Large intestine (tissue), 3 donors: ENCODE measurements around the gene ZNF616. TPM values are rescaled to one million over a fixed set of nuclear protein-coding genes. Genes with fewer than 3 reads are reported as not detected.
A peak's percentile ranks its signal among the peaks of the same experiment; 100 is the strongest.

Source experiments
- DNase-seq, 2 donors: peaks; one replicate each; pipeline versions ENCODE4 v3.0.0 to v3.0.0-alpha.2; 2013
- H3K27ac ChIP-seq: one replicate; pipeline ENCODE4 v1.5.1; 2013; ENCODE audit warnings: low read length
- H3K27me3 ChIP-seq: 2 replicates; pipeline ENCODE4 v1.6.1; 2013; ENCODE audit warnings: low read length; ENCODE audit not compliant: control insufficient read depth, insufficient read depth
- H3K36me3 ChIP-seq: 2 replicates; pipeline ENCODE4 v1.6.1; 2013; ENCODE audit warnings: low read length; ENCODE audit not compliant: control insufficient read depth, insufficient read depth
- H3K4me1 ChIP-seq: one replicate; pipeline ENCODE4 v1.6.1; 2013; ENCODE audit warnings: low read length; ENCODE audit not compliant: control insufficient read depth, insufficient read depth
- H3K4me3 ChIP-seq: one replicate; pipeline ENCODE4 v1.5.1; 2013; ENCODE audit warnings: low read length
- H3K9me3 ChIP-seq: one replicate; pipeline ENCODE4 v1.6.1; 2013; ENCODE audit warnings: mild to moderate bottlenecking, low read depth, low read length, moderate library complexity; ENCODE audit not compliant: control insufficient read depth
- WGBS: methylation state at CpG from one replicate; pipeline ENCODE4 v1.1.5; 2013; ENCODE audit warnings: low lambda C conversion rate; ENCODE audit not compliant: insufficient coverage; 5-methylcytosine and 5-hydroxymethylcytosine counted together
- polyA plus RNA-seq: library from polyadenylated mRNA; unstranded; fragments of 120-200 nt; gene quantifications from one replicate; pipeline ENCODE4 v1.2.1, GENCODE V29; 2013

Gene ZNF616
- polyA plus RNA-seq, 1 donor, result 9.6 TPM

DNA sequence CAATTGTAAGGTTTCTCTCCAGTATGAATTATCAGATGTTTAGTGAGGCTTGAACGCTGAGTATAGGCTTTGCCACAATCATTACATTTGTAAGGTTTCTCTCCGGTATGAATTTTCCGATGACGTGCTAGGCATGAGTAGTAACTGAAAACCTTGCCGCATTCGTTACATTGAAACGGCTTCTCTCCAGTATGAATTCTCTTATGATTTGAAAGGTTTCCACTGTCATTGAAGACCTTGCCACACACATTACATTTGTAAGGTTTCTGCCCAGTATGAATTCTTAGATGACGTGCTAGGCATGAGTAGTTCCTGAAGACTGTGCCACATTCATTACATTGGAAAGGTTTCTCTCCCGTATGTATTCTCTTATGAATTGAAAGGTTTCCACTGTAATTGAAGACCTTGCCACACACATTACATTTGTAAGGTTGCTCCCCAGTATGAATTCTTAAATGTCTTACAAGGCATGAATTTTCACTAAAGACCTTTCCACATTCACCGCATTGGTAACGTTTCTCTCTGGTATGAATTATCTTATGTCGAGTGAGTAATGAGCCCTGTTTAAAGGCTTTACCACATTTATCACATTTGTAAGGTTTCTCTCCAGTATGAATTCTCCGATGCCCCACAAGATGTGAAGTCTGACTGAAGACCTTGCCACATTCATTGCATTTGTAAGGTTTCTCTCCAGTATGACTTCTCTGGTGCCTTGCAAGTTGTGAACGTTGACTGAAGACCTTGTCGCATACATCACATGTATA lies 16.0 kb upstream of the ZNF616 start:
- 90% methylated on average over 3 of the region's 15 CpGs for WGBS
- H3K36me3 ChIP-seq, result peaks cover 29% of the 10 kb centered on the region
- DNase-seq, result no peak
- H3K4me3 ChIP-seq, result no peak overlapping the region
- peaks cover 41% of the 10 kb centered on the region for H3K9me3 ChIP-seq
- H3K4me1 ChIP-seq, result no peaks in the 10 kb centered on the region
- no peaks in the 10 kb centered on the region for H3K27me3 ChIP-seq
- no peak overlapping the region for H3K27ac ChIP-seq

DNA sequence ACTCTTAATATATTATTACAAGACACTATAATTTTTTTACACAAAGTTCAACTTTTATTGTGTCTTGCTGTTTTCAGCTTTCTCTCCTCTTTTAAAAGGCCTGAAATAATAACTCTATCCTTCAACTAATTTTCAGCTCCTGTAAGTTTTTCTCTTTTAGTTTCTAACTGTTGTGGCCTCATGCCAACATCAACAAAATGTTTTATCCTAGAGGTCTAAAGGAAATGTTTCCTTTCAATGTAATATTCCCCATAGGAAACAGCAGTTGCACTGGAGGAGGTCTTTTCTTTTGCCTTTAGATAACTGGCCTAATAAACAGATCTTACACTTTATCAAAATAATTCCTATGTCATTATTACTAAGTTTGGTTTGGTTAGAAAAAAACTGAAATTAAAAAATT lies 8.5 kb upstream of the ZNF616 start:
- no peaks in the 10 kb centered on the region for H3K4me1 ChIP-seq
- H3K27me3 ChIP-seq, result no peaks in the 10 kb centered on the region
- no peak overlapping the region for H3K27ac ChIP-seq
- peaks cover 12% of the 10 kb centered on the region for H3K9me3 ChIP-seq
- H3K36me3 ChIP-seq, result no peaks in the 10 kb centered on the region
- no peak overlapping the region for H3K4me3 ChIP-seq
- no peak for DNase-seq

DNA sequence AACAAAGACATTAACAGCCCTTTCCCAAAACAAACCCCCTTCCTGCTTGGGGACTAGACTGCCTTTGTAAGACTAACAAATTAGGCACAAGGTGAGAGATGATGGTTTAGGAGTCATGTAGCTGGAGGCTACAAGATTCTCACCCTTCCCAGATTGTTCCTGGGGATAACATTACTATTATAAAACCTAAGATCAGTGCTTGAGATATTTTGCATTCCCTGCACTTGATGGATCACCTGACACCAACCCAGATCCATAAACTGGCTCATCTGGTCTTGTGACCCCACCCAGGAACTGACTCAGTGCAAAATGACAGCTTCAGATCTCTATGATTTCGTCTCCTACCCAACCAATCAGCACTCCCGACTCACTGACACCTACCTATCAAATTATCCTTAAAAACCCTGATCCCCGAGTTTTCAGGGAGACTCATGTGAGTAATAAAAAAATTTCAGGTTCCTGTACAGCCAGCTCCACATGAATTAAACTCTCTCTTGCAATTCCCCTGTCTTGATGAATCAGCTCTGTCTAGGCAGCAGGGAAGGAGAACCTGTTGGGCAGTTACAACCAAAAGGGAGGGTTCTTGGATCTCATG lies 2.4 kb upstream of the ZNF616 start:
- H3K4me3 ChIP-seq, result no peak overlapping the region
- no peak overlapping the region for H3K27ac ChIP-seq
- WGBS, result no CpG with 5 or more reads among the region's 3 CpGs
- no peaks in the 10 kb centered on the region for H3K27me3 ChIP-seq
- no peaks in the 10 kb centered on the region for H3K36me3 ChIP-seq
- no peak for DNase-seq
- H3K9me3 ChIP-seq, result no peaks in the 10 kb centered on the region
- peaks cover 6% of the 10 kb centered on the region for H3K4me1 ChIP-seq

DNA sequence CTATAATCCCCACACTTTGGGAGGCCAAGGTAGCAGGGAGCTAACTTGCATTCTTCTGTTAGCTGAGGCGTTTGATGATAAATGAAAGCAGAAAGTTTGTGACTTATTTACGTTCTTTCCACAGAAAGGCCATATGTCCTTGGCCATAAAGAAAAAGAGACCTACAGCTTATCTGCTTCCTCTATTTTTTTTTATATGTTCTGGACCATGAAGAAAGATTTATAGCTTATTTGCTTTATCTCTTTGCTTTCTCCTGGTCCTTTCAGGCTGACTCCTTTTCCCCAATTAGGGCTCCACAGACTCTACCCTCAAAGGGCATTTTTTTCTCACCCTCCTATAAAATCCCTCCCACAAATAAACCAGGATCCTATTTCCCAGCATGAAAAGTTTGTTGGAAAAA lies 1.5 kb upstream of the ZNF616 start:
- no peaks in the 10 kb centered on the region for H3K36me3 ChIP-seq
- peaks cover 6% of the 10 kb centered on the region for H3K4me1 ChIP-seq
- 50% methylated on average over 2 of the region's 2 CpGs for WGBS
- H3K27ac ChIP-seq, result no peak overlapping the region
- DNase-seq, result no peak
- no peak overlapping the region for H3K4me3 ChIP-seq
- peaks cover 5% of the 10 kb centered on the region for H3K9me3 ChIP-seq
- no peaks in the 10 kb centered on the region for H3K27me3 ChIP-seq

- H3K36me3 ChIP-seq, result no peaks in the 10 kb centered on the region
- peak overlapping the region; percentile 66 for H3K27ac ChIP-seq
- no peaks in the 10 kb centered on the region for H3K27me3 ChIP-seq
- no CpG with 5 or more reads among the region's 22 CpGs for WGBS
- DNase-seq, result peak in 1 of 2 donors; percentile 3
- peak overlapping the region; percentile 30 for H3K4me3 ChIP-seq
- H3K9me3 ChIP-seq, result peaks cover 16% of the 10 kb centered on the region
- peaks cover 6% of the 10 kb centered on the region for H3K4me1 ChIP-seq
Measured at GRCh38 chr19:52140032-52140710, 433 bp upstream of the ZNF616 start.

DNA sequence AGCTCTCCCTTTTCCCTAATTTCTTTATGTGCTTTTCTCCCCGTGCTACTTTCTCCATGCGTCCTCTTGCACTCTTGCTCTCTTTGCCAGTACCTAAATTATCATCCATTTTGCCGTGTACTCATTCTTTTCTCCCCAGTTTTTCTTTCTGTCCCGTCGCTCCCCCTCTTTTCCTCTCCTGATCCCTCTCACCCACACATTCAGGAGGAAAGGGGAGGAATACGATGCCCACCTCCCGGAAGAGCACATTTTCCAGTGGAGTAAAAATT lies 821 bp downstream of the ZNF616 start:
- 0% methylated on average over 3 of the region's 7 CpGs for WGBS

GRCh38 chr19:52138278-52138982 lies 1.3 kb downstream of the ZNF616 start:
- peaks cover 30% of the 10 kb centered on the region for H3K9me3 ChIP-seq
- peaks cover 6% of the 10 kb centered on the region for H3K4me1 ChIP-seq
- DNase-seq, result peak in 1 of 2 donors; percentile 12
- peak overlapping the region; percentile 100 for H3K27ac ChIP-seq
- H3K4me3 ChIP-seq, result peak overlapping the region; percentile 91
- WGBS, result 14% methylated on average over 4 of the region's 14 CpGs
- H3K27me3 ChIP-seq, result no peaks in the 10 kb centered on the region
- peaks cover 5% of the 10 kb centered on the region for H3K36me3 ChIP-seq

More for the DNA sequence above, 821 bp downstream of the ZNF616 start:
- Histone ChIP-seq H3K4me3 (peak overlapping the region; percentile 91), H3K4me1 (peaks cover 6% of the 10 kb centered on the region), H3K36me3 (peaks cover 5% of the 10 kb centered on the region), H3K9me3 (peaks cover 26% of the 10 kb centered on the region), H3K27ac (peak overlapping the region; percentile 100), H3K27me3 (no peaks in the 10 kb centered on the region)
- DNase-seq, result no peak

DNA sequence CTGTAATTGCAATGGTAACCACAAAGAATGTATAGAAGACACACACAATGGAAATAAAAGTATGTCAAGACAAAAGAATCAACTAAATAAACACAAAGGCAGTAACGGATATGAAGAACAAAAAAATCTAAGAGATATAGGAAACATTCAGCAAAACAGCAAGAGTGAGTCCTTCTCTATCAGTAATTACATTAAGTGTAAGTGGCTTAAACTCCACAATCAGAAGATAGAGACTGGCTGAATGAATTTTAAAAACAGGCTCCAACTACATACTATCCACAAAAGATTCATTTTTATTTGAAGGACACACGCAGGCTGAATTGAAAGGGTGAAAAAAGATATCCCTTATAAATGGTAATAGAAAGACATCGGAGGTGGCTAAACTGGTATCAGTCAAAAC lies 19.5 kb downstream of the ZNF616 start:
- no peak for DNase-seq
- WGBS, result 96% methylated on average over 3 of the region's 3 CpGs
- Histone ChIP-seq H3K27ac (no peak overlapping the region), H3K27me3 (no peaks in the 10 kb centered on the region), H3K4me1 (no peaks in the 10 kb centered on the region), H3K9me3 (peaks cover 61% of the 10 kb centered on the region), H3K4me3 (no peak overlapping the region), H3K36me3 (peaks cover 67% of the 10 kb centered on the region)

DNA sequence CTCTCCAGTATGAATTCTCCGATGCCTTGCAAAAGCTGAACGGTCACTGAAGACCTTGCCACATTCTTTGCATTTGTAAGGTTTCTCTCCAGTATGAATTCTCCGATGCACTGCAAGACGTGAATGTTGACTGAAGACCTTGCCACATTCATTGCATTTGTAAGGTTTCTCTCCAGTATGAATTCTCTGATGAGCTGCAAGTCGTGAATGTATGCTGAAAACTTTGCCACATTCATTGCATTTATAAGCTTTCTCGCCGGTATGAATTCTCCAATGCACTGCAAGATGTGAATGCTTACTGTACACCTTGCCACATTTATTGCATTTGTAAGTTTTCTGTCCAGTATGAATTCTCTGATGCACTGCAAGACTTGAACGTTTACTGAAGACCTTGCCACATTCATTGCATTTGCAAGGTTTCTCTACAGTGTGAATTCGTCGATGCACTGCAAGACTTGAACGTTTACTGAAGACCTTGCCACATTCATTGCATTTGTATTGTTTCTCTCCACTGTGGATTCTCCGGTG lies 24.1 kb downstream of the ZNF616 start:
- H3K27me3 ChIP-seq, result no peaks in the 10 kb centered on the region
- no peak overlapping the region for H3K27ac ChIP-seq
- DNase-seq, result no peak
- 100% methylated on average over 2 of the region's 12 CpGs for WGBS
- H3K4me1 ChIP-seq, result no peaks in the 10 kb centered on the region
- H3K9me3 ChIP-seq, result peaks cover 56% of the 10 kb centered on the region
- peaks cover 45% of the 10 kb centered on the region for H3K36me3 ChIP-seq
- H3K4me3 ChIP-seq, result no peak overlapping the region

DNA sequence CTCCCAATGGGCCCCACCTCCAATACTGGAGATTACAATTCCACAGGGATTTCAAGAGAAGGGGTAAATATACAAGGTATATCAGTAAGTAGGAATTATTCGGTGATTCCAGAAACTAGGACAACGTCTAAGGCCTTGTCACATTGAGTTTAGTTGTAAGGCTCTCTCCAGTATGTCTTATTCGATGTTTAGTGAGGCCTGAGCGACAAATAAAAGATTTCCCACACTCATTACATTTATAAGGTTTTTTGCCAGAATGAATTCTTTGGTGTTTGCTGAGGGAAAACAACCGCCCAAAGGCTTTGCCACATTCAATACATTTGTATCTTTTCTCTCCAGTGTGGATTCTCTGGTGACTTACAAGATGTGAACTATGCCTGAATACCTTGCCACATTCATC lies 25.0 kb downstream of the ZNF616 start:
- Histone ChIP-seq H3K27me3 (no peaks in the 10 kb centered on the region), H3K27ac (no peak overlapping the region), H3K36me3 (peaks cover 39% of the 10 kb centered on the region), H3K4me1 (no peaks in the 10 kb centered on the region), H3K9me3 (peaks cover 56% of the 10 kb centered on the region), H3K4me3 (no peak overlapping the region)
- no peak for DNase-seq
- 100% methylated on average over 1 of the region's 5 CpGs for WGBS
